ENCODE measurements around the gene MOB2.

The MOB2 gene

DNA sequence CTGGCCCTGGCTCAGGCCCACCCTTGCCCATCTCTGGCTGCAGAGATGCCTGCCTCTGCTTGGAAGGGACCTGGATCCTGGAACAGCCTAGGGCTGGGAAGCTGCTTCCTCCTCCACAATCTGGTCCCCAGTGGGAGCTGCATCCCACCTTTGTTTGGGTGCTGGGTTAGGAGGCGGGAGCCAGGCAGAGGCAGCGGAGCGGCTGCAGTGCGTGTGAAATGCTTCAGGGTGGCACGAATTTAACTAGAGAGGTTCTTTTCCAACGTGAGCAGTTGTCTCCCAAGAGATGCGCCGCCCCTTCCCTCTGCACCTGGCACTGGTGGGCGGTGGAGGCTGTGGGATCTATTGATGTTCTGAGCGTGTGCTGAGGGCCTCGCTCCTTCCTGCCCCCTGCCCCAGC lies 65.3 kb downstream of the MOB2 start:
- DNase-seq (ENCODE audit: insufficient read length, low spot score) (no peak), FAIRE-seq (no peak)
- no peak for TF ChIP-seq PAX5 (IDR thresholded peaks at IDR 0.05; ENCODE audit: insufficient read depth, low read length, severe bottlenecking)

DNA sequence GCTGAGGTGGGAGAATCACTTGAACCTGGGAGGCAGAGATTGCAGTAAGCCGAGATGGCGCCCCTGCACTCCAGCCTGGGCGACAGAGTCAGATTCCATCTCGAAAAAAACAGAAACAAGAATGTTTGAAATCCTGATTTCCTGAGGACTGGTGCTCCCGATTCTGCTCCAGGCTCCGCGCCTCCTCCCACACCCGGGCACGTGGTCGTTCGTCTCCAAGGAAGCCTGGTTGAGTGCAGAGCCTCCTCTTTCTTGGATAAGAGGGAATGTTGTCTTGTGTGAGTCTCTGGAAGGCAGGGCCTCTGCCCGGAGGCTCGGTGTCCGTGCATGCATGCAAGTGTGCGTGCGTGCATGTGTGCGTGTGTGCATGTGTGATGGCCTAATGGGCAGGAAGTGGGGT lies 66.8 kb downstream of the MOB2 start:
- no peak for FAIRE-seq
- TF ChIP-seq POU2F2 (IDR thresholded peaks at IDR 0.05; ENCODE audit: low read depth, low read length) (no peak), POLR2A (IDR thresholded peaks at IDR 0.05; ENCODE audit: low read depth, low read length) (no peak), SPI1 (IDR thresholded peaks at IDR 0.05; ENCODE audit: low read depth, low read length) (no peak), POLR2AphosphoS5 (IDR thresholded peaks at IDR 0.05; ENCODE audit: low read depth, low read length) (no peak), TAF1 (IDR thresholded peaks at IDR 0.05; ENCODE audit: low read depth, low read length) (no peak), PAX5 (IDR thresholded peaks at IDR 0.05; ENCODE audit: insufficient read depth, low read length, severe bottlenecking) (no peak)
- no peak for DNase-seq (ENCODE audit: insufficient read length, low spot score)
